ENCODE results near the gene SLC16A10. TPM values are rescaled to one million over a fixed set of nuclear protein-coding genes. Genes with fewer than 3 reads are reported as not detected.

Gene SLC16A10
- total RNA-seq, 1 donor from 2014 or later, result not detected

DNA sequence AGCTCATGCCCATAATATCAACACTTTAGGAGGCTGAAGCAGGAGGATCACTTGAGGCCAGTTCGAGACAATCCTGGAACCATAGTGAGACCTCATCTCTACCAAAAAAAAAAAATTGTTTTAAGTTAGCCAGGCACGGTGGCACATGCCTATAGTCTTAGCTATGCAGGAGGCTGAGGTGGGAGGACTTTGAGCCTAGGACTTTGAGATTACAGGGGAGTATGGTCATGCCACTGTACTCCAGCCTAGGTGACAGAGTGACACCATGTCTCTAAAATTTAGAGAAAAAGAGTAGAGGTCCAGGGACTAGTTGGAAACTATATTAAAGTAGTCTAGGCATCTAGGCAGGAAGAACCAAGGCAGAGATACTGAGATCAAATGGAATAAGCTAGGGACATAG lies 121.6 kb downstream of the SLC16A10 start:
- DNase-seq (ENCODE audit: extremely low read depth, low read depth, low spot score), result no peak

DNA sequence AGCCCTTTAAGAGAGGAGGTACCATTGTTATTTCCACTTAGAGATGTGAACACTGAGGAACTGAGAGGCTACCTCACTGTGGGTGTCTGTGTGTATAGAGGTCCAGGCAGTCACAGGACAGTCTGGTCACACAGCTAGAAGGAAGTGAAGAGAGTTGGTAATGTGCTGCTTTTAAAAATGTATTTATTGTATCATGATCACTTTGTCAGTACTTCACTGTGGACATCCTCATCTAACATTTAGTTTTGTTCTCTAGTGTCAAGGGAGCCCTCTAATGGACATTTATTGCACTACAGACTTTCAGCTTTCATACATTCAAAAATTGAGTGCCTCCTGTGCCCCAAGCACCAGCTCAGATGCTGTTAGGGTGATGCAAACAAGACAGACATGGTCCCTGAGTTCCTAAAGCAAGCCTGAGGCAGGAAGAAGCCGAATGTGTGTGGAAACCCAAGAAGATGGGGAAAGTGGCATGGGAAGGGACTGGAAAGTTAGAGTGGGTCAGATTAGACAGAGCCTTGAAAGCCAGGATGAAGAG lies 123.0 kb downstream of the SLC16A10 start:
- DNase-seq (ENCODE audit: extremely low read depth, low read depth, low spot score), result peak; percentile 25

DNA sequence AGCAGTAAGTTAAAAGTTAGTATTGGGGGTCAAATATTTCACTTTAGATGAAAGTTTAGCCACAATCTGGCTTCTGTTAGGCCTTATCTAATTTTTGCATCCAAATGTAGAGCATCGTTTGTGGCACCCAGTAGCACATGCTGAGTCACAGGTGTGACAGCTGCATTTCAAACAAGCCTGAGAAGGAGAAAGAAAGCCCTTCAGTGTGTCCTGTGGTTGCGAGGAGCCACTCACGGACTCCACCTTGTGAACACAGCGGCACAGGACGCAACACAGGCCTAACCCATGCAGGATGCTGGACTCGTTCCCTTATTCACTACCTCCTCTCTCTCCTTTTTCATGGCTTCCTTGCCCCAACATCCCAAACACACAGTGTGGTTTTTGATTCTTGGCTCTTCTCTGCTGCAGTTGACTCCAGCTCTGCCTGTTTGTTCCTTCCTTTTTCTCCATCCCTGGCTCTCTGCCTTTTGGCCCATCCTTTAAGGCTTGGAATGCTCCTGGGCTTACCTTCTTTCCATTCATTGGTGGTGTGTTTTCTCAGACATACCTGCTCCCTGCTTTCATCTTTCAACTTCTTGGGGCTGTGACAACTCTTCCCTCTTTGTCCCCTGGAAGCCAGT lies 124.2 kb downstream of the SLC16A10 start:
- no peak for DNase-seq (ENCODE audit: extremely low read depth, low read depth, low spot score)

DNA sequence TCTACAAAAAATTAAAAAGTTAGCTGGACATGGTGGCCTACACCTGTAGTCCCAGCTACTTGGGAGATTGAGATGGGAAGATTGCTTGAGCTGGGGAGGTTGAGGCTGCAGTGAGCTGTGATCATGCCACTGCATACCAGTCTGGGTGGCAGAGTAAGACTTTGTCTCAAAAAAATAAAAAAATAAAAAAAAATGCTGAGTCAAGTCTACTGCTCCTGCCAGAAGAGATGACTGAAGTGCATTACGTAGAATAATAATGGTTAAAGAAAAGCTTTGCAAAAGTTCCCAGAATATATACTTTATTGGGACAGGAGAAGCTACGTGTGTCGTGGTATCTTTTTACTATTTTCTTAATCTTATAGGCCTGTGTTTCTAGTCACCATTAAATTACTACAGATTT lies 125.3 kb downstream of the SLC16A10 start:
- DNase-seq (ENCODE audit: extremely low read depth, low read depth, low spot score), result no peak

DNA sequence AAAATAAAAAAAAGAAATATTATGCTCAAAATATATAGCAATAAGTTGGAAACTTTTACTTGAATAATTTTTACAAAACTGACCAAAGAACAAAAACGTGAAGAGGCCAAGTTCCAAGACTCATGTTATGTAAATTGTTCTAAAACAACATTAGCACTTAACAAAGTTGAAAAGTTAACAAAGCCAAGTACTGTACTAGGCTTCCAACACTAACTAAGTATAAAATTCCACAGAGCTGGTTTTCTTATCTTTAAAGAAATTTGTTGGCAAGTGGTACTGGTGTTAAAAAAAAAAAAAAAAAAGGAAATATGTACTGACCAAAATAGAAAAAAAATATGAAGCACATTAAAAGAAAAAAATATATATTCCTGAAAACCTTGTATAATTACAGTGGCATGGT lies 127.8 kb downstream of the SLC16A10 start:
- DNase-seq (ENCODE audit: extremely low read depth, low read depth, low spot score), result no peak

DNA sequence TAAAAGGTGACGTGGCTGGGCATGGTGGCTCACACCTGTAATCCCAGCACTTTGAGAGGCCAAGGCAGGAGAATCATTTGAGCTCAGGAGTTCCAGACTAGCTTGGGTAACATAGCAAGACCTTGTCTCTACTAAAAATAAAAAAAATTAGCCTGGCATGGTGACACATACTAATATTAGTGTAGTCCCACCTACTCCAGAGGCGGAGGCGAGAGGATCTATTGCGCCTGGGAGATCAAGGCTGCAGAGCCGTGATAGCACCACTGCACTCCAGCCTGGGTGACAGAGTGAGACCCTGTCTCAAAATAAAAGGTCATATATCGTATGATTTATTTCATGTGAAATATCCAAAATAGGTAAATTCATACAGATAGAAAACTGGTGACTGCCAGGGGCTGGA lies 132.5 kb downstream of the SLC16A10 start:
- DNase-seq (ENCODE audit: extremely low read depth, low read depth, low spot score), result no peak

DNA sequence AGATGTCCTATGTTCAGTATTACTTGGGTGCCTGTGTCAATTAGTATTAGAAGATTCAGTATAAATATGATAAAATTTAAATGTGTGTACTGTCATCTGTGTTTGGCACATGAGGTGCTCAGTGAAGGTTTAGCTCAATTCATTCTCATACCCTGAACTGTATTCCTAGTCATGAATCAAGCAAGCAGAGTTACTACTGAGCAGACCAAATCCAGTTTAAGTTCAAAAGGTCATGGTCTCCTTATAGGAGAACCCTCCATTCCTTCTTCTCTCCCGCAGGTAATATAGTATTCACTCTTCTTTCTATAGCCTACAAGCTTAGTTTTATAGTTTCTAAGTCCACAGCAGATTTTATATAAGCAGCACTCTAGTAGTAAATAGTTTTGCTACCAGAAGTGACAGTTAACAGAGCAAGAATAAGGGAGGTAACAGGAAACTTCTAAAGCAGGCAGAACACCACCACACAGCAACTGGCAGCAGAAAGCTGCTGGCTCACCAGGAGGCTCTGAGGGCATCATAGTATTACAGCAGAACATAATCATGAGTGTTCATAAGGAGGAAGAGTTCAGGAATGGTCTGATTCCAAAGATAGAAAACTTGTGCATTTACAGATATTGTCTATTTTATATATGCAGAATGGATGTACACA lies 133.2 kb downstream of the SLC16A10 start:
- no peak for DNase-seq (ENCODE audit: extremely low read depth, low read depth, low spot score)

DNA sequence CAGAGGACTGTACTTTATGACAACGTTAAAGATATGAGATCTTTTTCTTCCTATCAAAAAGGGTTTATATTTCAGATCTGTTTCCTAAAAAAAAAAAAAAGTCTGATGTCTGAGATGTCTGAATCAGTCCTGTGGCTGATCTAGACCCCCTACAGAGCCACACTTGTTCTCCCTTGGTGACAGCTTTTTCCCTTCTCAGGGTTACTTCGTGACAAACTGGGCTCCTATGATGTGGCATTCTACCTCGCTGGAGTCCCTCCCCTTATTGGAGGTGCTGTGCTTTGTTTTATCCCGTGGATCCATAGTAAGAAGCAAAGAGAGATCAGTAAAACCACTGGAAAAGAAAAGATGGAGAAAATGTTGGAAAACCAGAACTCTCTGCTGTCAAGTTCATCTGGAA lies 134.5 kb downstream of the SLC16A10 start:
- DNase-seq (ENCODE audit: extremely low read depth, low read depth, low spot score), result no peak

DNA sequence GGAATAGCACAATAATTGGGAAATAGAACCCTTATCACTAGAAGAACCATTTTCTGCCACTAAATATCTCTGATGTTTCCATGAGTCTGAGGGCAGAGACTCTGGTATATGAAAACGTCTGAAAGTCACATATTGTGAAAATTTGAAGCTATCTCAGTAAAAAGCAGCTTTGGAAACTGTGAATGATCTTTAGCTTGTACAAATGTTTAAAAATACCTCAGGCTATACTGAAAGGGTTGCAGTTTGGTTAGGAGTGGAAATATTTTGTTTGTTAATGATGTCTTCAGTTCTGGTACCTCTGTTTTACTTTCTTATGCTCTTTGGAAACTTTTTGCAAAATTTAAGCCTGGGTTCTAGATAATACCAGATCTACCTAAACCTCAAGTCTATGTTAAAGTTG lies 135.0 kb downstream of the SLC16A10 start:
- no peak for DNase-seq (ENCODE audit: extremely low read depth, low read depth, low spot score)

DNA sequence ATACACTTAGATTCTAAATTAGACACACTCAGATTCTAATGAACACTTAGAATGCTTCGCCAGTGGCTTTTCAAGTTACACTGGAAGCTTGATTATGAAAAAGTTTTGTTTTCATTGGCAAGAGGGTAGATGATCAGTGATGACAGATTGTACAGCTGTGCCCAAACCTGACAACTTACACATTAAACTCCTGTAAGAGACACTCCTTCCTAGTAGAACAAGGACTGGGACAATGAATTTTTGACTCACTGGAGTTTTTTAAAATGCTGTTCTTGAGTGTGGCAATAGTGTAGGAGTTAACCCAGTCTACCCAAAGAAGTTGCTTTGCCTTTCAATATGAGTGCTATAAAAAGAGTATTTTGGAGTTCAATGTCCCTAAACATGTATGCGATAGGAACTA lies 140.8 kb downstream of the SLC16A10 start:
- DNase-seq (ENCODE audit: extremely low read depth, low read depth, low spot score), result no peak

DNA sequence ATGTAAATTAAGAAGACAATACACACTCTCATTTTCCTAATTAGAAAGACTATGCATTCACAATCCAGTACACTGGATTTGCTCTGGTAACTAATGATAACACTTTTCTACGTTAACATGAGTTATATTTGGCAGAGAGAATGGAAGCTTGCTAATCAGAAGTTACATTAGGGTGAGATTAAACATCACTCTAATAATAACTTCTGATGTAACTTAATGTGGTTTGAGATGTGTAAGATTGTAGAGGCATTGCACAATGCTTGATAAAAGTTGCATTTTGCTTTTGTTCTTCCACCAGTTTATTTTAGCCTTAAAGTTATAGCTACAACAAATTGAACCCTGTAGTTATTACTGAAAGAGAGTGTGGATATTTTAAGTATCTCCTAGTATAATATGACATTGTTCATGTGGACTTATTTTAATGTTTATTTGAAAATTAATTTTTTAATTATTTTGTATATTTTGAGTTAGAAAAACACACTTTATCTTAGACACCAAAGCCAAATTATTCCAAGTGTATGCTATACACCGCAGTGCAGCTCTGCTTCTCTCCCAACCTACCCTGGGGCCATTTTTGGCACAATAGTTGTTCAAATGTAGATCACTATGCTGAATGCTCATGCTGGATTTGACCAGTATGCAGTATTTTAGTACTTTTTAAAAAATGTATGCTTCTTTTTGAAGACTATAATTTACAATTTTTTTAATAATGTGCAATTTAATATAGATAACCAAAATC lies 143.2 kb downstream of the SLC16A10 start:
- DNase-seq (ENCODE audit: extremely low read depth, low read depth, low spot score), result no peak

DNA sequence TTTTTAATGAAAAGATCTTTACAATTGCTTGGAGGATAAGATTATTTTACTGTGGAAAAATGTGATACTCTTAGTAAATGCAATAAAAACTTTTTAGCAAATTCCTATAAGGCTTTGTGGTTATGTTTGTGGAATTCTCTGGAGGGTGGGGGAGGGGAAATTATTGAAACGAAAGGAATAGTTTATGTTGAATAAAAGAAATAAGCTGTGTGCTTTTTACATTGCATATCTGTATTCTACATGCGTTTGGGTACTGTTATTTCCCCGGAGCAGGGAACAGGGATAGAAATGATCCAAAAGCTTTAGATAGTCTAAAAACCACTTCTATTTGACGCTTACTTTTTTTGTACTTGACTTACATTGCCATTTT lies 143.8 kb downstream of the SLC16A10 start:
- DNase-seq (ENCODE audit: extremely low read depth, low read depth, low spot score), result no peak

DNA sequence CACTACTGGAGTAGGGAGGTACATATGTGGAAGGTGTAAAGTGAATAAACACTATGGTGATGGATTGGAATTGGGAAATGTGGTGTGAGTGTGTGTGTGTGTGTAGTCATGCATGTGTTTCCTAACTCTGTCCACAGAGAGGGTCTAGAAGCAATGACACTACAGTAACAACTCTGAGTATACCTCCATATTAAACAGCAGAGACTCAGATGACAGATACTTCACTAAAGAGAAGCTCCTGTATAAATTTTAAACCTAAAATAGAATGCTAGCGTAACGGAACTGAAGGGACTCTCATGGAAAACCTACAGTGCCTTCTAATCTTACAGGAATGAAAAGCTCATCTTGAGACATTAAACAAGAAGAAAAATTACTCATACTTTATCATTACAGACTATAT lies 150.5 kb downstream of the SLC16A10 start:
- no peak for DNase-seq (ENCODE audit: extremely low read depth, low read depth, low spot score)

DNA sequence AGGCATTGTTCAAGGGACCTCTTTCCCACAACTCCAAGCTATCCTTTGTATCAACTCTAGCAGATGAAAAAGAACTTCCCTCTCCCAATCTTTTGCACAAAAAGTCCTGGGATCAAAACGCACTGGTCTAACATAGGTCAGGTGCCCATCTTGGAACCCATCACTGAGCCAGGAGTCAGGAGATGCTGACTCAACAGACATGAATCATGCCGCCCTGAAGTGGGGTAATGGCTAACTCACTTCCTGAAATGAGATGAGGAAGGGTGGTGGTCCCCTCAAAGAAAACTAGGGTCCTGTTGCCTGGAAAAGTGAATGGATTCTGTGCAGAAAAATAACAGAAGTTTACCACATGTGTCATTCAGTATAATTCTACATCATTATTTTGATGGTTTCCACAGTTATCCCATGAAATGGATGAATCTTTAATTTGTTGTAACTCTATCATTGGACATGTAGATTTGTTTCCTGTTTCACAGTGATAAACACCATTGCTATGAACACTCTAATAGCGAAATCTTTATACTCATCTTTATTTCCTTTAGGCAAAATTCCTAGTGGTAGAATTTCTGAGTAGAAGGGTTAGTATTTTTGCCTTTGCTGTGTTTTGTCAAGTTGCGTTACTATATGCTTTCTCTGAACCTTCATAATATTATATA lies 151.3 kb downstream of the SLC16A10 start:
- DNase-seq (ENCODE audit: extremely low read depth, low read depth, low spot score), result no peak

DNA sequence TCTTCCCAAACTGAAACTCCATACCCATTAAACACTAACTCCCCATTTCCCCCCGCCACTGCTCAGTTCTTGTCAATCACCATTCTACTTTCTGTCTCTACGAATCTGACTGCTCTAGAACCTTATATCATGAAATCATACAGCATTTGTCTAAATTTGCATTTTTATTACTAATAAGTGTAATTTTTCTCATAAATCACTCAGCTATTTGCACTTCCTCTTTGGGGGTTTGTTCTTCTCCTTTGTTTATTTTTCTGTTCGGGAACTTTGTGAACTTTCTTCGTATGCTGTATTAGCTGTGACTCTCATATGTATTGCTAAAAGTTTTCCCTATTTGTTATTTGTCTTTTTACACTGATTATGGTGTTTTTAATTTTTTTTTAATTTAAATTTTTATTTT lies 152.2 kb downstream of the SLC16A10 start:
- no peak for DNase-seq (ENCODE audit: extremely low read depth, low read depth, low spot score)

DNA sequence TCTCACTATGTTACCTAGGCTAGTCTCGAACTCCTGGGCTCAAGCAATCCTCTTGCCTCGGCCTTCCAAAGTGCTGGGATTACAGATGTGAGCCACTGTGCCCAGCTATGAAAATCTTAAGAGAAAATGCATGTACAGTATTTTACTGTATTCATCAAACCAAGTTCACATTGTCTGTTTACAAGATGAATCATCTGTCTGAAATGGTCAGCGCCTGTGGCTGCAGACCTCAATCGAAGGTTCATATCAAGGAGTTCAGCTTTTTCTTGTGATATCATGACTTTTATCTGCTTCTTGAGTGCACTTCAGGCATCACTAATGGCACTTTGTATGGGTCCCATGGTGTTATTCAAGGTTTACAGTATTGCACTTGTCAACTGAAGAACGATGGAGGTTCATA lies 155.1 kb downstream of the SLC16A10 start:
- no peak for DNase-seq (ENCODE audit: extremely low read depth, low read depth, low spot score)

DNA sequence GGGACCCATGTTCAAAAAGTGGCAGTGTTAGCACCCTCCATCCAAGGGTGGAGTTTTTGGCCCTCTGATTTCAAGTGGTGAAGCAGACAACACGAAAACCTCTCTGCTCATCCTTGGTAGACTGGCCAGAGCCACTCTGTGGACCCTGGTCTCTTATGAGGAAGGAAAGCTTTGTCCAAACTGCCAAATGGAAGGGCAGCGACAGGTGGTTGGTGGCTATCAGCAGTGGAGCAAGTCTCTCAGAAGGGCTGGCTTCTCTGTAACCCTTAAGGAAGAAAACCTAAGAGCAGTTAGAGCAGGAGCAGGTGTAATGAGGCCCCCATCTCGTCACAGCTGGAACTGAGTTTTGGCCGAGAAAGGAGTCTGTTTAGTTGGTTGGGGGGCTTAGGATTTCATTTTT lies 155.8 kb downstream of the SLC16A10 start:
- DNase-seq (ENCODE audit: extremely low read depth, low read depth, low spot score), result no peak

DNA sequence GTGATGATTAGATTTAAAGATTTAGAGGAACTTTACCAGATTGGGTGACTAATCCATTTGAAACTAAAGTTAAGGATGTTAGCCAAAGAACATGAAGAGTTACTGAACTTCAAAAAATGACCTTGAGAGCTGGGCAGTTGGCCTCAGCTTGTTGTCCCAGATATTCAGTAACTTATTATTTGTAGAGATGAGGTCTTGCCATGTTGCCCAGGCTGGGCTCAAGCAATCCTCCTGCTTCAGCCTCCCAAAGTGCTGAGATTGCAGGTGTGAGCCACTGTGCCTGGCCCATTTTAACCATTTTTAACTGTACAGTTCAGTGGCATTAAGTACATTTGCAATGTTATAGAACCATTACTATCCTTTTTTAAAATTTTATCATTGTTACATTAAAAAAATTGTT lies 161.5 kb downstream of the SLC16A10 start:
- no peak for DNase-seq (ENCODE audit: extremely low read depth, low read depth, low spot score)

DNA sequence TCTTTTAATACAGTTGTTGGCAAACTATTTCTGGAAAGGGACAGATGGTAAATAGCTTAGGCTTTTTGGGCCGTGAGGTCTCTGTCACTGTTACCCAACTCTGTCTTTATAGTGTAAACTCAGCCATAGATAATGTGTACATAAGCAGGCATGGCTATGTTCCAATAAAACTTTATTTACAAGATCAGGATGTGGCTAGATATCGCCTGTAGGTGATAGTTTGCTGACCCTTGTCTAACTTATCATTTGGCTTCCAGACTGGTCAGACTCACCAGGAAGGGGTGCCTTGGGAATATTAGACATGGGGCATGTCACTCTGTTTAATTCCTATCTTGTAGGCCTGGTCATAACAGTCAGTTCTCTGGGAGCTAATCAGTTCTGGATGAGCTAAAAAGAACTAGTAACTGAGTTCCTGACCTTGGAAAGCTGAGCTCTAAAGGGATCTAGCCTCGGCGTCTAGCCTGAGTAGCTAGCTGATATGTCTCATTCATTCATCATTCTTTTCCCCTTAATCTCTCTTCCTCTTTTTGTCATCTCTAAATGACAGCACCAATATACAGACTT lies 163.6 kb downstream of the SLC16A10 start:
- no peak for DNase-seq (ENCODE audit: extremely low read depth, low read depth, low spot score)

DNA sequence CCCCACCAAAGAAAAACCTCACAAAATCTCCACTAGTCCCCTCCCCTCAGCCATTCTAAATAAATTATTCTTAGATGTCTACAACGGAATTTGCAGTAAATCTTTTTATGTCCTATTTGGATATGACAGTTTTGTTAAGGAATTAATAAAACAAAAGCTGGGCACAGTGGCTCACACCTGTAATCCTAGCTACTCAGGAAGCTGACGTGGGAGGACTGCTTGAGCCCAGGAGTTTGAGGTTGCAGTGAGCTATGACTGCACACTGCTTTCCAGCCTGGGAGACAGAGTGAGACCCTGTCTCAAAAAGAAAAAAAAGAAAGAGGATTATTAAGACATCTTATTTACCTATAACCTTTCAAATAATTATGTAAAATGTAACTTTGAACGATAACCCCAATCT lies 165.4 kb downstream of the SLC16A10 start:
- no peak for DNase-seq (ENCODE audit: extremely low read depth, low read depth, low spot score)
